Germinal center (tissue), 1 donor: ENCODE results near the gene GYS2.
"Not testable (repeated sequence)": the region's sequence is repeated elsewhere in the genome, so short reads cannot be mapped to it uniquely, and the experiment has no call there.

Experiments used
- DNase-seq: peaks from one replicate; pipeline ENCODE4 v3.0.0; 2012; ENCODE audit warnings: mixed read lengths, low spot score

The GYS2 gene

DNA sequence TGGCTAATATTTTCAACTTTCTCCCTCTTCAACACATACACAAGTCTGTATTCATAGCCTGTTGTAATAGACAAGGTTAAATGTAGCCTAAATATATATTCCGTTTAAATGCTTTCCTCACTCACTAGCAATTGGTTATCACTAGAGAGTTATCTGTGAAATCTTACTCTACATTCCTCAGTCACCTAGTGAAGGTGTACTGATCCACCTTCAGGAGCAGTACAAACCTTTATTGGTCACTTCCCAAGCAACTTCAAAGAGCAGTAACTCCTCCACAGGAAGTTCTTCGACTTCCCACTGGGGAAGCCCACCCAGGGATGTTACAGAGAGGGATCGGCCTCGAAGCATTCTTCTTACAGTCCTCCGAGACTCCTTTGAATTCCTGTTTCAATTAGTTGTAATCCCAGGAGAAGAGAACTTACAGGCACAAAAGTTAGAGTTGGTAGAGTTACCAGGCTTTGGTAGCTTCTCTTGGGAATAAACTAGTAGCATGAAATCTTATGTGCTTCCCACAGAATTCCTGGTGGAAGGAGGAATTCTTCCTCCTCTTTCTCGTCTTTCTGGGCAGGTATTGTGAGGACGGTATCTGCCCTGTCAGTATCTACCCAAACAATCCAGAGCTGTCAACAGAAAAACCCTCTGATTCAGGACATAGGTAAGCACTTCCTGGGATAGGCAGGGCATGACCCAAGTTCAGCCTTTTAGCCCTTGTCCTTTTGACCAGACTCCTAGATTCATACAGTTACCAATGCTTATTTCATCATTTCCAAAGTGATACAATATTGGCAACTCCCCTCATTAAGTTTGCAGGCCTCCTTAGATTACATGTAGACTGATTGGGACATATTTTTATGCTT, at the start of gene GYS2:
Gene GYS2, minus strand, starts transcription at position 603 of the 857 bp plus-strand sequence. Its CDS starts 255 bp downstream, at position 348.
- DNase-seq = no peak

DNA sequence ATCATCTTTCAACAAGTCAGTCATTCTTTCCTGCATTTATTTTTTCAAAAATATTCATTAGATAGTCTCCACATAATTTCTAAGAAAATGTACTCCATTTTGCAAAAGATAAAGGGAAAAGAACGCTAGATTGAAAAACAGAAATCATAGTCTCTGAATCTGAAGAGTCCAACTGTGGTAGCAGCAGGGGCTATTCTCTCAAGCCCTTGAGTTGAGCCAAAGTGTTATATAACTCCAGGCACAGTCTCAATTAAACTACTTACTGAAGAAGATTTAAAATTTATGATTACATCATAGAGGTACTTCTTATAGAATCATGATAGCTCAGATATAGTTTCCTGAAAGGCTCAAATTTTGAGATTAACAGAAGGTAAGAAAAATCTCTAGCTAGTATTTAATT, 47.2 kb upstream of the GYS2 start:
- no peak for DNase-seq

DNA sequence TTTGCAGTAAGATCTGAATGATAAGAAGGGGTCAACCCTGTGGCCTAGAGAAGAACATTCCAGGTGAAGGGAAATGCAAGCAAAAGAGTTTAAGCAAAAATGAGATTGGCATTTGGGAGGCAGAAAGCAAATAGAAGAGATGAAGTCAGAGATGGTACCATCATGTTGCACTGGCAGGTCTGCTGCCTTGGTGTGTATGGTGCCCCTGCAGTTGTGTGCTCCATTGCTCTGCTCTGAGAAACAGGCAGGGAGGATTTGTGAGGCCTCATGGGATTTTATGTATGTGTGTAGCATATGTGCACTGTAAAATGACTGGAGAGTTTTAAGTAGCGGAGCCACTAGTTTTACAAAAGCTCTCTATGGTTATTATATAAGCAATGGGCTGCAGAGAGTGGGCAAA, 46.4 kb upstream of the GYS2 start:
- DNase-seq = no peak

DNA sequence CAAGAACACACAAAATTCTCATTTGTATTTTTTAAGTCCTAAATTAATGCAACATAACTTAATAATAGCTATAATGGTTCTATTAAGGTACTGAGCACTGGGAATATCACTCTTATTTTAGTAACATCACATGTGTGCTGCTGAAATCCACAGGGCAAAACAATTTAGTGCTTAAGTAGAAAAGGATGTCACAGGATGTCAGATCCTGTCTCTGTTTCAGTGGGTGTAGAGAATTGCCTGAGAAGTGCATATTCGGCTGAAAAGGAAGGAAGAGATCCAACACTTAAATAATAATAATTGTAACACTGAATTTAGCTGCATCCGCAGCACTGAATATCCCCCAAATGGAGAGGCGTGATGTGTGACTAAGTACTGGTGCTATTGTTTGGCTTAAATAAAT, 44.4 kb upstream of the GYS2 start:
- no peak for DNase-seq

DNA sequence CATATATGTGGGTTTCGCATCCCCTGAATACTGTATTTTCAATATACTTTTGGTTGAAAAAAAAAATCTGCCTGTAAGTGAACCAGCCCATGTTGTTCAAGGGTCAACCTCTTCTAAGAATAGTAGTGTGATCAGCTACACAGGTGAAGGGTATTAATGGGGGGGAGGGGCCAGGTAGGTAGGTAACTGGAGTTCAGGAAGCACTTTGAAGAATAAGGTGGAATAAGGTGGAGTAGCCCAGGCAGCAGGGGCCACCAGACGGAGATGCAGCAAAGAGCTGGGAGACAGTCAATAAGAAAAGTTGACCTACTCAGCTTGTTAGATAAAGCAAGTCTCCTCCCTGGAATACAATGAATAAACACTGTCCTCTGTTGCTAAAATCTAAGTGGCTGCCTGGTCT, 43.7 kb upstream of the GYS2 start:
- no peak for DNase-seq

DNA sequence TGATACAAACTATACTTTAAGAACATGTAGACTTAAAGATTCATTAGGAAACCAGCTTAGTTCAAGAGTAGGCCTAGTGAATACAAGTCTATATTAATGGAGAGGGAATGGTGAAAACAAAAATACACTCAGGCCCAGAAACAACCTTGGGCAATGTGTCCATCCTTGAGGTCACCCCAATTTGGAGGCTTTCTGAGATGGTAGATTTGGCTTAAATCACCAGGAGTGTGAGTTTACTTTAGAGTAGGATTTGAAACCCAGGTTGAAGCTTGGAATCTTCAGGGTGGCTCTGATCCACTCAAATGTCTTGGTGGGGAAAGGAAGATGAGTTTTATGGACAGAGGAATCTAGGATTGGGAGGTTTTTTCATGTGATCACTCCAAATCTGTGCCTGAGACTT, 42.5 kb upstream of the GYS2 start:
- DNase-seq = no peak

DNA sequence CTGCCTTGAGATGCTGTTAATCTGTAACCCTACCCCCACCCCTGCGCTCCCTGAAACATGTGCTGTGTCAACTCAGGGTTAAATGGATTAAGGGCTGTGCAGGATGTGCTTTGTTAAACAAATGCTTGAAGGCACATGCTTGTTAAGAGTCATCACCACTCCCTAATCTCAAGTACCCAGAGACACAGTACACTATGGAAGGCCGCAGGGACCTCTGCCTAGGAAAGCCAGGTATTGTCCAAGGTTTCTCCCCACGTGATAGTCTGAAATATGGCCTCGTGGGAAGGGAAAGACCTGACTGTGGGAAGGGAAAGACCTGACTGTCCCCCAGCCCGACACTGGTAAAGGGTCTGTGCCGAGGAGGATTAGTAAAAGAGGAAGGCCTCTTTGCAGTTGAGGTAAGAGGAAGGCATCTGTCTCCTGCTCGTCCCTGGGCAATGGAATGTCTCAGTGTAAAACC, 40.4 kb upstream of the GYS2 start:
- DNase-seq = not testable (repeated sequence)

DNA sequence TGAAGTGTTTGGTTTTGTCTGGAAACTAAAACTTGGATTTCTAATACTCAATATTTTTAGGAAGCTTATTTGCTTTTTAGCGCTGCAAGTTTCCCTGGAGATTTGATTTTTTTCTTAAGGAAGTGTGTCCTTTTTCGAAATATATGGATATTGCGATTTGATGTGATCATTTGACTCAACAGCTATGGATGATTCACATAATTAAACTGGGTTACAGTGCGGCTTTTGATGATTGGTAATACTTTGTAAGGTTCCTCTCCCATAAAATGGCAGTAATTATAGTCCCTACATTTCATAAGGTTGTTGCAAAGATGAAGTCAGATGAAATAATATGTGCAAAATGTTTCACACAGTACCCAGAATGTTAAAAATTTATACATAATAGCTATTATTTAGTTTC, 39.9 kb upstream of the GYS2 start:
- DNase-seq = no peak

DNA sequence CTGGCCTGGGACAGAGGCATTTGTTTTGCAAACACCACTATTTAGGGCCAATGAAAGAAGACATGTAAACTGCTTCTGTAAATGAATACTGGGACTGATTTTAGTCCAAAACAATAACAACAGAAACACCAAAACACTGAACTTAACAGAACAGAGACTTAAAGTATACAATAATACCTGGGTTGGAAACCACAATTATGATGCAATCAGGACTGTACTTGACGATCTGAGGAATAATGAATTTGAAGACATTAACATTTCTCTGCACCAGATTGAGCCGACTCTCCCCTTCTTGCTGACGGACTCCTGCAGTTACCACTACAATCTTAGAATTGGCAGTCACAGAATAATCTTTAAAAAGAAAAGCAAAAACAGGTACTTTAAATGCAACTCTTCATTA, 39.1 kb upstream of the GYS2 start:
- no peak for DNase-seq

DNA sequence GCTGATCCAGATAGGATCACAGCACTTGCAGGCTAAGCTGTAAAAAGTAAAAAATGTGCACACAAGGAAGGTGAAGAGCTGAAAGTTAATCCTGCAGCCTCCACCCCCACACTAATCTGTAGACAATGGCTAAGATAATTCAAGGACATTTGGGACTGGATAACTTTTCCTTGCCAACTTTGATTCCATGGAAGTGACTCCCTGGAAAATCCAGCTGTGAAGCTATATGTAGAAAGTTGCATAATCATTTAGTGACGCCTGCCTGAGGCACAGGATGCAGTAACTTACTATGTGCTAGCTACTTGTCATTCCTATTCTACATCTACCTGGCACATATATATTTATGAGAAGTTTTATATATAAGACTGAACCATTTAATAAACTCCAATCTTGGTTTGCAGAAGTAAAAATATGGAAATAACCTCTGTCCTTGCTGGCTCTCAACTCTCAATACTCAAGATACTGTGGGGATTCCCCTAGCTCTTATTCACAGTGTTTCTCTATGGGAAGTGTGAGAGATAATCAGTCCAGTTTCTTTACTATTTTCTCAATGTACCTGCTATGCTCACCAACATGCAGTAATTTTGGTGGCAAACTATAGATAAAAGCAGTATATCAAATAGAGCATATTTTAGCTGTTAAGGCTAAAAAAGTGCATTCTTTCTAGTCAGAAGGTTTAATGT, 38.2 kb upstream of the GYS2 start:
- DNase-seq = no peak

DNA sequence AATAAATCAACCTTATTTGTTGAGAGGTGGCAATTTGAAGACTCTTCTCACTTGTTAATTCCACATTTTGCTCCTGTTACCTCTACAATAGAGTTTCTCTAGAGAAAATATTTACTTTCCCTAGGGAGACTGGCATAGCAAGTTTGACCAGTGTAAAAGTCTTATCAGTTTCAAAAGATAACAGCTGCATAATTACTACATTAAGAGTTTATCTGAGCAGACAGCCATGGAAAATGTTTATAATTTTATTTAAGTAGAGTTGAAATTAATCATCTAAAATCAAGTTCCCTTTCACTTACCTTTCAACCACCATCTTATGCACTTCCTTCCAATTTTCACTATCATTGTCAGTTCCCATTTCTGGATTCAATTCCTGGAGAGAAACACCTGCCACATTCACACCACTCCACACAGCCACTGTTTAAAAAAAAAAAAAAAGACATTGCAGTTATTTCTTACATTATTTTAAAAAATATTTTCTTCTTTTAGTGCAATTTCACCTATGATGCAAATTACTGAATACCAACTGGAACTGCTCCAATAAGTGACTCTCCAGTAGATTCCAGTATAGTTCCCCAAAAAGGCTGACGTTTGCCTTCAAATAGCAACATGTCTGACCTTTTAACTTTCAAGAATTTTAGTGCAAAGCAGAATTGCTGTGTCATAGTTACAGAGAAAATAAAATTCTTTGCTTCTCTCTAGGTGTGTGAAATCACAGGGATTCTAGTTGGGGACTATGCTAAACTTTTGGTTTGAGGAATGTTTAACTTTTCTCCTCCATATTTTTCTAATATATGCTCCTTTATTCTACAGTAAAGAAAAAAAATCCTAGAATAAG, 33.6 kb upstream of the GYS2 start:
- DNase-seq = no peak

DNA sequence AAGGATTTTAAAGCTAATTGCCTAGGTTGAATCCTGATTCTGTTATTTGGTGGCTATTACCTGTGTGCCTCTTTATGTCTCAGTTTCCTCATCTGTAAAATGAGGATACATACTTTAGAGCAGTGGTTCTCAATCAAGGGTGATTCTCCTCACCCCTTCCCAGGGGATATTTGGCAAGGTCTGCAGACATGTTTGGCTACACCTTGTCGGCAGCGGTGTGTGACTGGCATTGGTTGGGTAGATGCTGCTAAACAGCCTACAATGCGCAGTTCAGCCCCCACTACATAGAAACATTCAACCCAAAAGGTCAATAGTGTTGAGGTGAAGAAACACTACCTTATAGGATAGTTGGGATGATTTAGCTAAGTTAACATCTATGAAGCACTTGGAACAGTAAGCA, 29.6 kb upstream of the GYS2 start:
- no peak for DNase-seq

DNA sequence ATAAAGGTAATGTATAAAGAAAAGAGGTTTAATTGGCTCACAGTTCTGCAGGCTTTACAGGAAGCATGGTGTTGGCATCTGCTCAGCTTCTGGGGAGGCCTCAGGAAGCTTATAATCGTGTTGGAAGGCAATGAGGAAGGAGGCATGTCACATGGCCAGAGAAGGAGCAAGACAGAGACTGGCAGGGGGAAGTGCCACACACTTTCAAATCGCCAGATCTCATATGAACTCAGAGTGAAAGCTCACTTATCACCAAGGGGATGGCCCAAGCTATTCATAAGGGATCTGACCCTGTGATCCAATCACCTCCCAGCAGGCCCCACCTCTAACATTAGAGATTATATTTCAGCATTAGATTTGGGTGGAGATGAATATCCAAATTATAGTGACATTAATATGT, 26.7 kb upstream of the GYS2 start:
- no peak for DNase-seq

DNA sequence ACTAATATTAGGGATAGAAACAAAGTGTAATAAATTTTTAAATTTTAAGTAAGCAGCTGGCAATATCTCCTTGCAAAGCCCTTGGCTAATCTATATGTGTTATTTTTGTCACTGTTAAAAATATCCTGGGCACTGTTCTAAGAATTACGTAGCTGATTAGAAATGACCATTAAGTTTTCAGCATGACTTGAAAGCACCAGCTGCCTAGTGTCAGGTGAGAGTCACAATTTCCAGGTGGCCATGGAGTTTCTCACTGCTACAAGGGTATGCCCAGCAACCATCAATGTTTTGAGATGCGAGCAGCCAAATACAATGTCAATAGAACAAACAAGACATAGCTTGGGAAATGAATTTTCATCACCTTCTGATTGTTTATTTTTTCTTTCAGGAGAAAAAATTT, 23.3 kb upstream of the GYS2 start:
- no peak for DNase-seq

DNA sequence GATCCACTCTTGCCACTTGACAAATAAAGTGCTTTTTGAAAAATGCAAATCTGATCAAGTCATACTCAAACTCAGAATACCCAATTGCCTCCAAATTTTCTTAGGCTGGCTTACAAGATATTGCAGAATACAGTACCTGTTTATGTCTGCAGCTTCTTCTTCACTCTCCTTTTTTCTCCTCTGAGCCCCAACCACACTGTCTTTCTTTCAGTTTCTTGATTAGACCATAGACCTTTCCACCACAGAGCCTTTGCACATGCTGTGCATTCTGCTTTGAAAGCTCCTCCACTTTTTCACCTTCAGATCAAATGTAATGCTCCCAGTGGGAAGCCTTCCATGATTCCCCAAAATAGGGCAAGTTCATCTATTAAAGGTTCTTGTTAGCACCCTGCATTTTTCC, 13.9 kb upstream of the GYS2 start:
- no peak for DNase-seq

DNA sequence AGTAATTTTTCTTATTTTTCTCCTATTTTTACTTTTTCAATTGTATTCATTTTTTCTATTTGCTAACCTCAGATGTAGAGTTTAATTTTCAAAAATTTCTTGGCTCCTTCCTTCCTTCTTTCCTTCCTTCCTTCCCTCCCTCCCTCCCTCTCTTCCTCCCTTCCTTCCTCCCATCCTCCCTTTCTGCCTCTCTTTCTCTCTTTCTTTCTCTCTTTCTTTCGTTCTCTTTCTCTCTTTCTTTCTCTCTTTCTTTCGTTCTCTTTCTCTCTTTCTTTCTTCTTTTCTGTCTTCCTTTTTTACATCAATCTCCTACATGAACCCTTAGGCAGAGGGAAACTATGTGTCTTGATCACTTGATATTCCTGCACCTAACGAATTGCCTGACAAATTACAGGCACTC, 12.4 kb upstream of the GYS2 start:
- DNase-seq = no peak

DNA sequence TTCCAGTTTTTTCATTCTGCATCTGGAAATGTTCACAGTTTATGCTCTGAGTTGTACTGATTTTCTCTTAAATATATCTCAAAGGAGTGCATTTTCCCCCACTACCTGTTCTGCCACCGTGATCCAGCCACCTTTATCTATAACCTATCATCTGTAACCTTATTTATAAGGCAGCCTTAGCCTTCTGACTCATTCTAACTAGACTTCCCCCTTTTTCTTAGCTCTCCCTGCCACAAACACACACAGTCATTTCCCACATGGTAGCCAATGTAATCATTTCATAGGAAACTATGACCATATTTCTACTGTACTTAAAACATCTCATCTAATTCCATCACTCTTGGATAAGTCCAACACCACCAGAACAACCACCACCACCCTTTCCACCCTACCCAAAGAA, 10.8 kb upstream of the GYS2 start:
- no peak for DNase-seq

DNA sequence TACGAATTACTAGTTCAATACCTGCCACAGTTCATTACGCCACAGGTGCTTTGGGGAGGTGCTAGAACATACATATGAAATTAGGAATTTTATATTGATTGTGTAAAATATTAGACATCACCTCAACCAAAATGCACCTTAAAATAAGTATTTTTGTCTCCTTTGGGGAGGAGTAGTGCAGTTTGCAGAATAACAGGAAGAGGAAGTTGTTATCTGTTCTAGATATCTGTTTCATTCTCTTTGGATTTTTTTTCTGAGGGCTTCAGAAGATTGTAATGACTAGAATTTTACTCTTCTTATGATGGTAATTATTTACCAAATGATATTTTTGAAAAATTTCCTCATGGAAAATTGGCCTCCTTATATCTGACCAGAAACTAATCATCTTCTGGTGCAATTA, 9.9 kb upstream of the GYS2 start:
- no peak for DNase-seq

DNA sequence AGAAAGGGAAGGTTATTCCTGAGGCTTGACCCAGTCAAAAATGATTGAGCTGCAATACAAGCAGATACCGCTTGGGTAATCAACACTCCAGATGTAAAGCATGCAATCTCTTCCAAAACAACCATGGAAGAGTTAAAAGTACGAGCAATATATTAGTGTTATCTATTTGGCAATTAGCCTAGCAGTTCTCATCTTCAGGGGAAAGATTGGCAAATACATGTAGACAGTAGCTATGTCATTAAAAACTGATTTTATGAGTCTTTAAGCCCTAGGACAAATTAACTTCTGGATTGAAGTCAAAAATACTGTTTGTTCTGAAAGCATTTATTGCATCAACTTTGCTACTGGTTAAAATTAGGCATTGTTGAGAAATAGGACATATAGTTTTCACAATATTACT, 9.3 kb upstream of the GYS2 start:
- no peak for DNase-seq

DNA sequence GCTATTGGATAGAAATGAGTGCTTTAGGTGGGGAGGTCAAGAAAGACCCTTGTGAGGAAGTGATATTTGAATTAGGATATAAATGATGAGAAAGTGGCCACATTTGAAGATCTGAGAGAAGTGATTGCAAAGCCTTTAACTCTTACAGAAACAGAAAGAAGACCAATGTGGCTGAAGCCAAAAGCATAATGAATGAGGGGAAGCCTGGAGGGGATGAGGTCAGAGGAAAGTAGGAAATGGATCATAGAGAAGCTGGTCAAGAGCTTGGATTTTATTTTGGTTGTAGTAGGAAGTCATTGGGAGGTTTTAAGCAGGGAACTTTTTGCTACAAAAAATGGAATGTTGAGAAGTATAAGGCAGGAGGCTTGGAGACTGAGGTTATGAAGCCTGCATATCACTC, 3.5 kb upstream of the GYS2 start:
- no peak for DNase-seq

DNA sequence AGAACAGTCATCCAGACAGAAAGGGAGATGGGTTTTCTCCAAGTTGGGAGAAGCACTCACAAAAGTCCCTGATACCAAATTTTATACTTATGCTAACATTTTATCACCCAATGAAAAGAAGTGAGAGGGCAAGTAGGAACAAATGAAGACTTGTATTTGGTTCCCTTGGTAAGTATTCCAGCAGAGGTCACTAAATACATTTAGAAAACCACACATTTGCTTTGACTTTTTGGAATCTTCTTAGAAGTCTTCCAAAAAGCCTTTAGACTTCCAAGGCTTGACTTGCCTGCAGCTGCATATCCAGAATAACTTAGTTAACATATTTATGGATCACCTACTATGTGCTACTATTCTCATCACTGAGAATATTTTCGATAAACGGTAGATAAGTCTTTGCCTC, 3.1 kb upstream of the GYS2 start:
- DNase-seq = no peak

DNA sequence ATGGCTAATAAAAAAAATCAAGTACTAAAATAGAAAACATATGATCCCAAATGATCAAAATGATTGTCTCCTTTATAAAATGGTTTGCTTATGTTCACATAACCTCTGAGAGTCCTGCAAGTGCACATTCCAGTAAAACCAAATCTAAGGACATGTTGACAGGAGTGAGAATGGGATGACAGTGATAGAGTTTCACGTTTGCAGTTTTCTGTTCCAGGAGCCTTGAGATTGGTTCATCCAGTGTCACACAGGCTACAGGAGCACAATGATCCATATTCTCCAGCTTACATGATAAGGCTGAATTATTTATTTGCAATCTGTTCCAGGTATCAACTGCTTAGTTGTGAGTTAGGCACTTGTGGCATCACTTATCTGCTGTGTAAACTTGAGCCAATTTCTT, 1.5 kb upstream of the GYS2 start:
- DNase-seq = no peak

DNA sequence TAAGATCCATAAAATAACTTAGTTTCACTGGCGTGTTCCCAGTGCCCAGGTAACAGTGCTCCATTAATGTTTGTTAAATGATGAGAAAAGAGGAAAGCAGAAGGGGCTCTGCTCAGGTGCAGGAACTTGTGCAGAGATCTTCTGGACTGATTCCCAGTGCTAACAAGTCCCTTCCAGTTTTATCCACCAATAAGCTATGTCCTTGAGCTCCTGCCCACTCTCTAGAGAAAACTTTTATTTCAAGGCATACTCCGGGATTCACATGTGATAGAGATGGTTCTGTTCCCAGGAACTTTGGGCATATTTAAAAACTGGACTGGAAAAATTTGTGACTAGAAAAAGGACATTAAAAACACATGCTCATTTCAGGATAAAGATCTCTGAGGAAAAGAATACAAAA, 1.9 kb downstream of the GYS2 start:
- DNase-seq = no peak
